Measurements from ENCODE around the gene G6PC3.

G6PC3 gene

DNA sequence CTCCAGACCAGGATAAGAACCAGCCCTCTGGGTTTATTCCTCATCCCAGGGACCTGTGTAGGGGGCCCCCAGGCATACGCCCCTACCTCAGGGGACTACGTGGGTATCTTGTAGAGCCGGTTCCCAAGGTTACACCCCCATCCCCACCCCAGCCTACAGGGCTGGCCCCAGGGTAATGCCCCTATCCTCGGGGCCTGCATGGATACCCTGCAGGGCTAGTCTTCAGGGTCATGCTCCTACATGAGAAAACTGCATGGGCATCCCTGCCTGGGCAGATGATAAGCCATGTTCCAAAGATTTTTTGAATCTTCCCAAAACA lies 38.7 kb downstream of the G6PC3 start:
- TF ChIP-seq, protein P1, sequence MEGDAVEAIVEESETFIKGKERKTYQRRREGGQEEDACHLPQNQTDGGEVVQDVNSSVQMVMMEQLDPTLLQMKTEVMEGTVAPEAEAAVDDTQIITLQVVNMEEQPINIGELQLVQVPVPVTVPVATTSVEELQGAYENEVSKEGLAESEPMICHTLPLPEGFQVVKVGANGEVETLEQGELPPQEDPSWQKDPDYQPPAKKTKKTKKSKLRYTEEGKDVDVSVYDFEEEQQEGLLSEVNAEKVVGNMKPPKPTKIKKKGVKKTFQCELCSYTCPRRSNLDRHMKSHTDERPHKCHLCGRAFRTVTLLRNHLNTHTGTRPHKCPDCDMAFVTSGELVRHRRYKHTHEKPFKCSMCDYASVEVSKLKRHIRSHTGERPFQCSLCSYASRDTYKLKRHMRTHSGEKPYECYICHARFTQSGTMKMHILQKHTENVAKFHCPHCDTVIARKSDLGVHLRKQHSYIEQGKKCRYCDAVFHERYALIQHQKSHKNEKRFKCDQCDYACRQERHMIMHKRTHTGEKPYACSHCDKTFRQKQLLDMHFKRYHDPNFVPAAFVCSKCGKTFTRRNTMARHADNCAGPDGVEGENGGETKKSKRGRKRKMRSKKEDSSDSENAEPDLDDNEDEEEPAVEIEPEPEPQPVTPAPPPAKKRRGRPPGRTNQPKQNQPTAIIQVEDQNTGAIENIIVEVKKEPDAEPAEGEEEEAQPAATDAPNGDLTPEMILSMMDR (IDR thresholded peaks at IDR 0.05), result no peak
- Histone ChIP-seq H3K27me3 (no peaks in the 10 kb centered on the region), H3K9me3 (no peaks in the 10 kb centered on the region), H3K4me3 (peak overlapping the region; percentile 53 to 56), H3K27ac (peak overlapping the region; percentile 84 to 91), H3K36me3 (peaks cover 3 to 18% (median 9%) of the 10 kb centered on the region in 3 donors), H3K4me1 (peaks cover 22 to 96% (median 90%) of the 10 kb centered on the region in 4 donors)
- intact Hi-C loops (cut with DNase I; ENCODE audit: low total_unique reads), result loop anchor here (5.0 kb wide), 1 partner anchor 37 kb away; the partner anchor contains the start of gene G6PC3
- no peak for DNase-seq

DNA sequence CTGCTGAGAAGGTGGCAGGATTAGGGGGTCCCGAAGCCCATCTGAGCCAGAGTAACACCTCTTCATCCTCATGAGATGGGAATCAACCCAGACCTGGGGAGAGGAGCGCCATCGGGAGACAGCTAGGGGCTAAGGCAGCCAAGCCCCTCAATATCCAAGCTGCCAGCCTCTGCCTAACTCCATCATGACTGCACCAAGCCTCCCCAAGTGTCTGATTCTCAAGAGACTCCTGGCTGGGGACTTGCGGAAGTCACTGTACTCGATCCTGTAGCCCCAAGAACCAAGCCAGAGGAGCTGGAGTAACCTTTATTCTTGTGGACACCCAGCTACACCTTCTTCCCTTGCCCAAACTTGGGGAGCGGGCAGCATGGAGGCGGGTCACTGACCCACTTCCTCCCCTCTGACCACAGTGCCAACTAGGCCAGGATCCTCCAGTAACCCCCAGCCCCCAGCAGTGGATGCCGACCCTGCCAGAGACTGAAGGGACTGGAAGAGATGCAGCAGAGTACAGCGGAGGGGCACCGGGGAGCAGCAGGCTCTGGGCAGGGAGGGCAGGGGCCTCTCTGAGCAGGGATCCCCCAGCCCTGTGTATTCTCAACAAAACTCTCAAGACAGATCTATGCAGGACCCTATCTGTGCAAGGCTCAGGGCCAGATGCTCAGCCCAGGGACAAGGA lies 39.6 kb downstream of the G6PC3 start:
- Histone ChIP-seq H3K4me3 (peak overlapping the region; percentile 53 to 56), H3K36me3 (peaks cover 12 to 19% (median 17%) of the 10 kb centered on the region in 3 donors), H3K4me1 (peaks cover 22 to 96% (median 88%) of the 10 kb centered on the region in 4 donors), H3K9me3 (no peaks in the 10 kb centered on the region), H3K27ac (peak overlapping the region; percentile 84 to 91), H3K27me3 (no peaks in the 10 kb centered on the region)
- DNase-seq, result no peak
- intact Hi-C loops (cut with DNase I; ENCODE audit: low total_unique reads), result no loop called here
- TF ChIP-seq, protein P1 (IDR thresholded peaks at IDR 0.05), result no peak

DNA sequence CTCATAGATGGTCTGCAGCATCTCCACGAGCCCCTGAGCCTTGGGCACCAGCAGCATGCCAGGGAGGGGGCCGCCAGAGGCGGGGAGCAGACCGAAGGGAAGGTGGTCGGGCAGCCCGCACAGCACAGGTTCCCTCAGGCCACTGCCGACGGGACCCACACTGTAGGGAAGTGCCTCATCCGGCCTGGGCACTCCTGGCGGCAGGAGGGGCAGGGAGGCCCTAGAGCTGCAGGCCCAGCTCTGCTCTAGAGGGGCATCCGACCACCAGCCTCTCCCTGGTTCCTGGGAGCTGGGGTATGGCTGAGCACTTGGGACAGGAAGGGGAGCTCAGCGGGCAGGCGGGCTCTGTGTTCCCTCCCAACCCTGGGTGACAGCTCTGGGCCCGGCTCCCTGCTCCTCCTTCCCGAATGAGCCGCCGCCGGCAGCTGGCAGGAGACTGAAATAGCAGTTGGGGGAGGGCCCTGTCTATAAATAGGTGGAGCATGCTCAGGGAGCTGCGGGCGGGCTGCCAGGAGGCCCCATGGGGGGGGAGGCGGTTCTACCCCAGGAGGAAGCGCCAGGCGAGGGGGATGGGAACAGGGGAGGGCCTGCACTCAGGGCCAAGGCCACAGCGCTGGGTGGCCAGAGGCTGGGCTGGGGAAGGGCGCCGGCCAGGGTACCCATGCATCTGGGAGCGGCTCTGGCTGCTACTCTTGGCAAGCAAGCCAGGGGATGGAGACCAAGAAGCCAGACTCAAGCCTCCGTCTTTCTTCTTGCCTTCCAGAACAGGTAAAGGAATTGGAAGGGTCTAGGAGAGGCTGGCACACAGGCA lies 40.5 kb downstream of the G6PC3 start:
- Histone ChIP-seq H3K27me3 (no peaks in the 10 kb centered on the region), H3K4me1 (peaks cover 22 to 96% (median 84%) of the 10 kb centered on the region in 4 donors), H3K27ac (peak overlapping the region; percentile 84 to 91), H3K9me3 (no peaks in the 10 kb centered on the region), H3K36me3 (peaks cover 15 to 25% (median 21%) of the 10 kb centered on the region in 3 donors), H3K4me3 (peak overlapping the region; percentile 53 to 56)
- TF ChIP-seq, protein P1 (IDR thresholded peaks at IDR 0.05), result peak in 1 of 2 experiments; percentile 28
- peak; percentile 98 to 99 for DNase-seq
- intact Hi-C loops (cut with DNase I; ENCODE audit: low total_unique reads), result no loop called here

DNA sequence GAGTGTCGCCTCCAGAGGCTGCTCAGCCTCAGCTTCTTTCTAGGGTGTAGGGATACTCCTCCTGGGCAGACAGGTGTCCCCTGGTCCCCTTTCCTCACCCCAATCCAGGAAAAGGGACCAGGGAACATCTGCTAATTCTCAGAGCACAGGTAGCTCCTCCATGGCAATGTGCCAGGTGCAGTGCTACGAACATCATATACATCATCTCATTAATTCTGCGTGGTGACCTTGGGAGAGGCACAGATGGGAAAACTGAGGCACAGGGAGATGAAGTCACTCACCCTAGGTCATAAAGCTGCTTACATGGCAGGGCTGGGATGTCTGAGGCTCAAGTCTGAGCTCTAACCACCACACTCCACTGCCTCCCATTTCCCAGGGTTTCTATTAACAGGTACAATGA lies 41.2 kb downstream of the G6PC3 start:
- peak overlapping the region; percentile 84 to 91 for H3K27ac ChIP-seq
- H3K27me3 ChIP-seq, result no peaks in the 10 kb centered on the region
- TF ChIP-seq, protein P1 (IDR thresholded peaks at IDR 0.05), result no peak
- H3K4me3 ChIP-seq, result peak overlapping the region in 1 of 2 donors; percentile 53
- peaks cover 22 to 94% (median 80%) of the 10 kb centered on the region in 4 donors for H3K4me1 ChIP-seq
- H3K36me3 ChIP-seq, result peaks cover 18 to 33% (median 27%) of the 10 kb centered on the region in 3 donors
- no peak for DNase-seq
- H3K9me3 ChIP-seq, result no peaks in the 10 kb centered on the region
- intact Hi-C loops (cut with DNase I; ENCODE audit: low total_unique reads), result no loop called here

DNA sequence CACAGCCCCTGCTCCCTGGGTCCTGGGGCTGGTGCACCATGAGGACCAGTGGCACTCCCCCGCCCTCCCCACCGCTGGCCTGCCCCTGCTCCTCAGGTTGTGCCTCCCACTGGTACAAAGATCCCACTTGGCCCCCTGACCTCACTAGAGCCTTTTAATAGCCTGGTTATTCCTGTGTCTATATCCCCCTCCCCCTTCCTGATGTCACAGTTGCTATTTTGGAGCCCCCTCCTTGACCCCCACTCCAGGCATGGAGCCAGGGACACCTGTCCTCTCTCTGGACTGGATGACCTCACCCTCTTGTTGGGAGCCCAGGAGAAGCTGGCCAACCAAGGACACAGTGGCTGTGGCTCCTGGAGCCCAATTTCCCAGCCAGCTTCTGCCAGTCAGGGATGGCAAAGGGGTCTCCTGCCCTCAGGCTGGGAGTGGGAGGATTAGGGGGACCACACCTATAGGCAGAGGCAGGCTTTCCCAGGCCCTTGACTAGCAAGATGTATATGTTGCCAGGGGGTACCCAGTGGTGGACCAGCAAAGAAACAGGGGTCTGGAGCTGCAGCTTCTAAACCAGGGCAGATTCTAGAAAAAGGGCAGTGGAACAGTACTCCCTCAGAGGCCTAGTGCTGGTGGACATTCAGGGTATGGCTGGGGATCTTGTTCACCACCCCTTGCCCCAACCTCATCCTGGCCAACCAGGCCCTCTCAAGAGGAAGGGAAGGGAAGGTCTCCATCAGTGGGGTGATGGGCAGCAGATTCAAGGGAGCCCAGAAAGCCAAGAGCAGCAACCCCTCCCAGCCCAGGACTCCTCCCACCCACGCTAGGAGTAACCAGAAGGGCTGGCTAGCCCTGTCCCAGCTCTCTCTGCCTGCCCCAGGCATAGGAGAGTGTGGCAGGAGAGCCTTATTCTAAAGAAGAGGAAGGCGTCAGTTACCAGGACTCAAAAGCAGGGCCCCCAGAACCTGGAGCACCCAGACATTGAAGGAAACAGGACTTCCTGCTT lies 42.0 kb downstream of the G6PC3 start:
- intact Hi-C loops (cut with DNase I; ENCODE audit: low total_unique reads), result no loop called here
- no peak overlapping the region for H3K4me3 ChIP-seq
- H3K9me3 ChIP-seq, result no peaks in the 10 kb centered on the region
- TF ChIP-seq, protein P1 (IDR thresholded peaks at IDR 0.05), result no peak
- no peak for DNase-seq
- no peaks in the 10 kb centered on the region for H3K27me3 ChIP-seq
- peaks cover 21 to 40% (median 34%) of the 10 kb centered on the region in 3 donors for H3K36me3 ChIP-seq
- peak overlapping the region; percentile 84 to 91 for H3K27ac ChIP-seq
- peaks cover 22 to 94% (median 71%) of the 10 kb centered on the region in 4 donors for H3K4me1 ChIP-seq

Data from tibial artery (tissue), 4 donors.